ENCODE measurements around the gene ZNF563.

DNA sequence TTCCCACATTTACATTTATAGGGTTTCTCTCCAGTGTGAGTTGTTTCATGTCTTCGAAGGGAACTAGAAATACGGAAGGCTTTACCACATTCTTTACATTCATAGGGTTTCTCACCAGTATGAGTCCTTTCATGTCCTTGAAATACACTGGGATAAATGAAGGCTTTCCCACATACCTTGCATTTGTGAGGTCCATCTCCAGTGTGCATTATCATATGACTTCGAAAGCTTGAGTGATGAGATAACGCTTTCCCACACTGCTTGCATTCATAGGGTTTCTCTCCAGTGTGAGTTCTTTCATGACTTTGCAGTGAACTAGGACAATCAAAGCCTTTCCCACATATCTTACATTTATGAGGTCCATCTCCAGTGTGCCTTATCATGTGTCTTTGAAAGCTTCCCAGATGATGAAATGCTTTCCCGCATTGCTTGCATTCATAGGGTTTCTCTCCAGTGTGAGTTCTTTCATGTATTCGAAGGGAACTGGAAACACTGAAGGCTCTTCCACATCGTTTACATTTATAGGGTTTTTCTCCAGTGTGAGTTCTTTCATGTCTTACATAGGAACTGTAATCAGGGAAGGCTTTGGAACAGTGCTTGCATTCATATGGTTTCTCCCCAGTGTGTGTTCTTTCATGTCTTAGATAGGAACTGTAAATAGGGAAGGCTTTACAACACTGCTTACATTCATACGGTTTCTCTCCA is 16.9 kb upstream of the ZNF563 start:
- TF ChIP-seq CTCF (IDR thresholded peaks at IDR 0.05), result no peak
- no peak for TF ChIP-seq POLR2AphosphoS5 (IDR thresholded peaks at IDR 0.05)
- TF ChIP-seq POLR2A (IDR thresholded peaks at IDR 0.05), result no peak
- no peak for TF ChIP-seq EP300 (IDR thresholded peaks at IDR 0.05)
